Prostate gland (tissue), 2 donors: ENCODE data around the gene TMSB10.

Source experiments
- POLR2A ChIP-seq: fragments of 450-650 bp; IDR thresholded peaks from one replicate; pipeline ENCODE4 v1.6.1; 2016; ENCODE audit warnings: antibody characterized with exemption, mild to moderate bottlenecking
- POLR2AphosphoS5 ChIP-seq: sonication (generic); formaldehyde crosslinking; IDR thresholded peaks from one replicate; pipeline ENCODE4 v1.6.1; 2017; ENCODE audit warnings: antibody characterized with exemption
- TF ChIP-seq, protein P1 (sequence below), 4 experiments: fragments of 200-600 bp in 2 of 4; fragments of 450-650 bp in 2 of 4; sonication (generic) in 2 of 4; IDR thresholded peaks; 1 replicate in 3 of 4; 2 replicates in 1 of 4; pipeline ENCODE4 v1.5.1; 2016 to 2019; ENCODE audit warnings: antibody characterized with exemption in 4 of 4, mild to moderate bottlenecking in 2 of 4, moderate library complexity in 2 of 4

DNA sequence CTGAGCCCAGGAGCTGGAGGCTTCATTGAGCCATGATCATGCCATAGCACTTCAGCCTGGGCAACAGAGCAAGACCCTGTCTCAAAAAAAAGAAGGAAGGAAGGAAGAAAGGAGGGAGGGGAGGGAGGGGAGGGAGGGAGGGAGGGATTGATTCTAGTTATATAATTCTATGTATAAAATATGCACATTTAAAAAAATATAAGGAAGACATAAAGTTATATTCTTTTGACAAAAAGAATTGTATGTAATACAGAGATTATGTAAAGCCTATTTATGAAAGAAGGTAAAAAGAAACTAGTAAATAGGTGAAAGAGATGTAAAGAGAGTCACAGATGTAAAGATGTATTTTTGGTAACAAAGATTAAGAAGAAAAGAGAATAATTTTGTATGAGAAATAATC lies 17.6 kb downstream of the TMSB10 start:
- TF ChIP-seq, protein P1, sequence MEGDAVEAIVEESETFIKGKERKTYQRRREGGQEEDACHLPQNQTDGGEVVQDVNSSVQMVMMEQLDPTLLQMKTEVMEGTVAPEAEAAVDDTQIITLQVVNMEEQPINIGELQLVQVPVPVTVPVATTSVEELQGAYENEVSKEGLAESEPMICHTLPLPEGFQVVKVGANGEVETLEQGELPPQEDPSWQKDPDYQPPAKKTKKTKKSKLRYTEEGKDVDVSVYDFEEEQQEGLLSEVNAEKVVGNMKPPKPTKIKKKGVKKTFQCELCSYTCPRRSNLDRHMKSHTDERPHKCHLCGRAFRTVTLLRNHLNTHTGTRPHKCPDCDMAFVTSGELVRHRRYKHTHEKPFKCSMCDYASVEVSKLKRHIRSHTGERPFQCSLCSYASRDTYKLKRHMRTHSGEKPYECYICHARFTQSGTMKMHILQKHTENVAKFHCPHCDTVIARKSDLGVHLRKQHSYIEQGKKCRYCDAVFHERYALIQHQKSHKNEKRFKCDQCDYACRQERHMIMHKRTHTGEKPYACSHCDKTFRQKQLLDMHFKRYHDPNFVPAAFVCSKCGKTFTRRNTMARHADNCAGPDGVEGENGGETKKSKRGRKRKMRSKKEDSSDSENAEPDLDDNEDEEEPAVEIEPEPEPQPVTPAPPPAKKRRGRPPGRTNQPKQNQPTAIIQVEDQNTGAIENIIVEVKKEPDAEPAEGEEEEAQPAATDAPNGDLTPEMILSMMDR (IDR thresholded peaks at IDR 0.05), result no peak
- TF ChIP-seq POLR2A (no peak), POLR2AphosphoS5 (no peak)
